ENCODE results near the gene SEC14L5. TPM values are rescaled to one million over a fixed set of nuclear protein-coding genes. Genes with fewer than 3 reads are reported as not detected.

Gene SEC14L5
- total RNA-seq, 1 experiment from 2014 or later, result 1.8 TPM

DNA sequence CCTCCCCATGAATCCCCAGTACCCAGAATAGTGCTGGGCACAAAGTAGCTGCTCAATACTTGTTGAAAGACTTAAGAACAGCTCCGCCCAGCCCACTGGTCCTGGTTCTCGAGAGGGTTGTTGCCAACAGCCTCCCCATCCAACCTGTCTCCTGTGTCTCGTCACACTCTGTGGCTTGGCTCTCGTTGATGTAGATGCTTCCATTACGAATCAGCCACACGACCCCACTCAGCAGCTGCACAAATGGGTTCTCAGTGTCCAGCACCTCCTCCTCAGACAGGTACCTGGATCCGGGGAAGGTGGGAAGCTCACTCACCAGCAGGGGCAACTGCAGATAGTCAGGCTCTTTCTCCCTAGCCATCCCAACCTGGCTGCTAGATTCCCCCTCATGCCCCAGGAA lies 73.5 kb downstream of the SEC14L5 start:
- CTCF ChIA-PET, result no interaction called here
- no peak overlapping the region for H2AFZ ChIP-seq
- H3F3A ChIP-seq (ENCODE audit: insufficient read depth, low read depth), result no peaks in the 10 kb centered on the region
- H3K79me2 ChIP-seq (ENCODE audit: low read depth), result 0 out of 2 replicates have a peak, but pooled peaks cover 3% of the 10 kb centered on the region
- POLR2A ChIA-PET (ENCODE audit: unreplicated experiment), result interaction anchor here (0.7 kb wide), 1 partner anchor 185 kb away, joined by 3 read pairs; no protein-coding TSS in a partner anchor
- TF ChIP-seq EZH2 (IDR thresholded peaks at IDR 0.05; ENCODE audit: low read depth), result no peak
- TF ChIP-seq, protein P1, sequence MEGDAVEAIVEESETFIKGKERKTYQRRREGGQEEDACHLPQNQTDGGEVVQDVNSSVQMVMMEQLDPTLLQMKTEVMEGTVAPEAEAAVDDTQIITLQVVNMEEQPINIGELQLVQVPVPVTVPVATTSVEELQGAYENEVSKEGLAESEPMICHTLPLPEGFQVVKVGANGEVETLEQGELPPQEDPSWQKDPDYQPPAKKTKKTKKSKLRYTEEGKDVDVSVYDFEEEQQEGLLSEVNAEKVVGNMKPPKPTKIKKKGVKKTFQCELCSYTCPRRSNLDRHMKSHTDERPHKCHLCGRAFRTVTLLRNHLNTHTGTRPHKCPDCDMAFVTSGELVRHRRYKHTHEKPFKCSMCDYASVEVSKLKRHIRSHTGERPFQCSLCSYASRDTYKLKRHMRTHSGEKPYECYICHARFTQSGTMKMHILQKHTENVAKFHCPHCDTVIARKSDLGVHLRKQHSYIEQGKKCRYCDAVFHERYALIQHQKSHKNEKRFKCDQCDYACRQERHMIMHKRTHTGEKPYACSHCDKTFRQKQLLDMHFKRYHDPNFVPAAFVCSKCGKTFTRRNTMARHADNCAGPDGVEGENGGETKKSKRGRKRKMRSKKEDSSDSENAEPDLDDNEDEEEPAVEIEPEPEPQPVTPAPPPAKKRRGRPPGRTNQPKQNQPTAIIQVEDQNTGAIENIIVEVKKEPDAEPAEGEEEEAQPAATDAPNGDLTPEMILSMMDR (conservative IDR thresholded peaks at IDR 0.05), result no peak
- H3K4me2 ChIP-seq, result no peak overlapping the region
- H3K4me3 ChIP-seq, result no peak overlapping the region
- intact Hi-C loops (cut with micrococcal nuclease; ENCODE audit: unreplicated experiment), result no loop called here
- no peaks in the 10 kb centered on the region for H3K9me2 ChIP-seq (ENCODE audit: insufficient read depth)
- H3K36me3 ChIP-seq (ENCODE audit: low read depth), result no peaks in the 10 kb centered on the region
- DNase-seq, result no peak
- no peak overlapping the region for H3K27ac ChIP-seq
- H3K9me3 ChIP-seq (ENCODE audit: insufficient read depth, low read depth), result no peaks in the 10 kb centered on the region
- H3K27me3 ChIP-seq (ENCODE audit: insufficient read depth, low read depth), result no peaks in the 10 kb centered on the region
- no peaks in the 10 kb centered on the region for H4K20me1 ChIP-seq (ENCODE audit: insufficient read depth)
- peaks cover 12% of the 10 kb centered on the region for H3K4me1 ChIP-seq (replicated peaks; ENCODE audit: insufficient read depth)
- no TSS peak for BruUV-seq (replicated peaks)

DNA sequence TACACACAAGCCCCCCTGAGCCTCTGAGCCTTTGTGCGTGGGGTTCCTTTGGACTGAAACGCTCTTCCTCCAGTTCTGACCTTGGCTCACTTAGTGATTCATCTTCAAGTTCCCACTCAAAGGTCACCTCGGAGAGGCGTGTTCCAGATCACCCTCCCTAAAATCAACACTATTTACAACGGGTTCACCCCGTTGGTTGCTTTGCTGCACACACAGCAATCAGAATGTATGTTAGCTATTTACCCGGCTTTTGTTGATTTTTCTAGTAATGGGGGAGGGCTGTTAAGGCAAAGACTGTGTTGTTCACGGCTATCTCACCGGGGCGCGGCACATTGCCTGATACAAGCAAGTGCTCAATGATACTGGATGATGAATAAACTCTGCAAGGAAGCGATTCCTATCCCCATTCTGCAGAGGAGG lies 74.6 kb downstream of the SEC14L5 start:
- Histone ChIP-seq H3K4me2 (peak overlapping the region; percentile 76), H3K27ac (no peak overlapping the region), H3K4me3 (peak overlapping the region; percentile 59), H2AFZ (peak overlapping the region; percentile 93), H4K20me1 (ENCODE audit: insufficient read depth) (no peaks in the 10 kb centered on the region), H3K9me3 (ENCODE audit: insufficient read depth, low read depth) (no peaks in the 10 kb centered on the region), H3K9me2 (ENCODE audit: insufficient read depth) (no peaks in the 10 kb centered on the region), H3K4me1 (replicated peaks; ENCODE audit: insufficient read depth) (peaks cover 12% of the 10 kb centered on the region), H3K27me3 (ENCODE audit: insufficient read depth, low read depth) (no peaks in the 10 kb centered on the region), H3F3A (ENCODE audit: insufficient read depth, low read depth) (no peaks in the 10 kb centered on the region), H3K79me2 (ENCODE audit: low read depth) (0 out of 2 replicates have a peak, but pooled peaks cover 3% of the 10 kb centered on the region), H3K36me3 (ENCODE audit: low read depth) (no peaks in the 10 kb centered on the region)
- BruUV-seq (replicated peaks), result TSS peak; percentile 52
- ChIA-PET CTCF (no interaction called here), POLR2A (ENCODE audit: unreplicated experiment) (interaction anchor here (0.6 kb wide), 1 partner anchor 85 kb away, joined by 3 read pairs; no protein-coding TSS in a partner anchor)
- intact Hi-C loops (cut with micrococcal nuclease; ENCODE audit: unreplicated experiment), result no loop called here
- no peak for DNase-seq
- TF ChIP-seq, protein P1 (conservative IDR thresholded peaks at IDR 0.05), result no peak
- no peak for TF ChIP-seq EZH2 (IDR thresholded peaks at IDR 0.05; ENCODE audit: low read depth)

GRCh38 chr16:5033256-5034166 lies 75.4 kb downstream of the SEC14L5 start, which contains the start of gene NAGPA:
NAGPA (minus strand) TSS chr16:5033935; CDS start chr16:5033914, 21 bp downstream.
- POLR2A ChIA-PET (ENCODE audit: unreplicated experiment), result interaction anchor here (0.6 to 0.7 kb wide), 3 partner anchors 12 to 300 kb away, joined by 4 to 13 read pairs (median 7); partner anchors contain the start of gene ANKS3
- BruUV-seq (replicated peaks), result no TSS peak
- no peak for TF ChIP-seq EZH2 (IDR thresholded peaks at IDR 0.05; ENCODE audit: low read depth)
- TF ChIP-seq, protein P1 (conservative IDR thresholded peaks at IDR 0.05), result no peak
- intact Hi-C loops (cut with micrococcal nuclease; ENCODE audit: unreplicated experiment), result no loop called here
- DNase-seq, result peak; percentile 63 to 85
- Histone ChIP-seq H3K4me2 (peak within 1 kb of the TSS; percentile 76), H3F3A (ENCODE audit: insufficient read depth, low read depth) (no peaks in the 10 kb centered on the region), H3K36me3 (ENCODE audit: low read depth) (no peaks in the 10 kb centered on the region), H3K27ac (no peak within 1 kb of the TSS), H4K20me1 (ENCODE audit: insufficient read depth) (no peaks in the 10 kb centered on the region), H3K79me2 (ENCODE audit: low read depth) (0 out of 2 replicates have a peak, but pooled peaks cover 3% of the 10 kb centered on the region), H3K4me1 (replicated peaks; ENCODE audit: insufficient read depth) (peaks cover 12% of the 10 kb centered on the region), H2AFZ (peak within 1 kb of the TSS; percentile 93), H3K9me2 (ENCODE audit: insufficient read depth) (no peaks in the 10 kb centered on the region), H3K9me3 (ENCODE audit: insufficient read depth, low read depth) (no peaks in the 10 kb centered on the region), H3K27me3 (ENCODE audit: insufficient read depth, low read depth) (no peaks in the 10 kb centered on the region), H3K4me3 (peak within 1 kb of the TSS; percentile 59)
- CTCF ChIA-PET, result no interaction called here
